GM12865 (cell line): ENCODE measurements around the gene LMF1.

Experiments
- DNase-seq: peaks from one replicate; pipeline ENCODE4 v3.0.0; 2010; ENCODE audit warnings: low read depth
- H3K4me3 ChIP-seq: 2 replicates; pipeline ENCODE4 v1.5.1; 2011; ENCODE audit warnings: mild to moderate bottlenecking, low read depth, low read length, control low read depth
- CTCF ChIP-seq: IDR thresholded peaks from 2 replicates; pipeline ENCODE4 v1.5.1; 2011; ENCODE audit warnings: low read length, control low read depth, low read depth, inconsistent platforms; ENCODE audit not compliant: insufficient read depth; ENCODE audit errors: missing control alignments

The LMF1 gene

GRCh38 chr16:929227-930073 is 41.3 kb downstream of the LMF1 start:
- DNase-seq: no peak
- TF ChIP-seq CTCF: no peak
- H3K4me3 ChIP-seq: no peak overlapping the region

GRCh38 chr16:928526-928925 is 42.3 kb downstream of the LMF1 start:
- no peak for DNase-seq
- TF ChIP-seq CTCF: no peak
- H3K4me3 ChIP-seq: no peak overlapping the region

GRCh38 chr16:927931-928330 is 42.9 kb downstream of the LMF1 start:
- no peak for DNase-seq
- TF ChIP-seq CTCF: no peak
- no peak overlapping the region for H3K4me3 ChIP-seq

- no peak for DNase-seq
- H3K4me3 ChIP-seq: no peak overlapping the region
- TF ChIP-seq CTCF: no peak
Measured at GRCh38 chr16:927406-927805, 43.4 kb downstream of the LMF1 start.

GRCh38 chr16:926715-927114 is 44.1 kb downstream of the LMF1 start:
- no peak for DNase-seq
- no peak for TF ChIP-seq CTCF
- no peak overlapping the region for H3K4me3 ChIP-seq

- H3K4me3 ChIP-seq: no peak overlapping the region
- DNase-seq: no peak
- no peak for TF ChIP-seq CTCF
Measured at GRCh38 chr16:924806-925205, 46.0 kb downstream of the LMF1 start.

- DNase-seq: no peak
- H3K4me3 ChIP-seq: no peak overlapping the region
- TF ChIP-seq CTCF: no peak
Measured at GRCh38 chr16:924063-924462, 46.7 kb downstream of the LMF1 start.
